Measurements from ENCODE around the gene PLEKHA6. TPM values are rescaled to one million over a fixed set of nuclear protein-coding genes. Genes with fewer than 3 reads are reported as not detected.

Gene PLEKHA6
- total RNA-seq, 2 experiments from 2014 or later, result 0.77 to 0.97 TPM

- H3K4me3 Mint-ChIP-seq, result no peak overlapping the region
Observed at GRCh38 chr1:204223129-204223860, 136.4 kb downstream of the PLEKHA6 start.

DNA sequence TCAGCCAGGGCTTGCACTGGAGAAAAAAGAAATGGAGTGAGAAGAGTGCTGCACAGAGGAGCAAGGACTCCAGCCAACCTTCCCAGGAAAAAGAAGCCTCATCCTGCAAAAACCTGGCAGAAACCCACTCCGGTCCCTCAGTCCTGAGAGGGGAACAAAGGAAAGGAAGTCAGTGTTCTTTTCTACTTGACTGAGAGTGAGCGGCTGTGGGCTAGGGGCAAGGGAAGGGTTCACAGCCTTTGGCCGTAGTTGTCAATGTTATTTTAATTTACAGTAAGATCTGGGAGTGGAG is 137.0 kb downstream of the PLEKHA6 start:
- H3K4me3 Mint-ChIP-seq, result no peak overlapping the region
- peaks cover 6% of the 10 kb centered on the region for H3K4me1 Mint-ChIP-seq
- DNase-seq (no peak), ATAC-seq (ENCODE audit: low read depth) (no peak)
- POLR2A ChIA-PET, result no interaction called here
- no peaks in the 10 kb centered on the region for H3K36me3 Mint-ChIP-seq
- H3K27me3 Mint-ChIP-seq, result no peaks in the 10 kb centered on the region
- H3K9me3 Mint-ChIP-seq, result no peaks in the 10 kb centered on the region
- H3K27ac Mint-ChIP-seq, result no peak overlapping the region

More at GRCh38 chr1:204223129-204223860, 136.4 kb downstream of the PLEKHA6 start:
- H3K36me3 Mint-ChIP-seq, result no peaks in the 10 kb centered on the region
- no peaks in the 10 kb centered on the region for H3K27me3 Mint-ChIP-seq
- H3K4me1 Mint-ChIP-seq, result peaks cover 6% of the 10 kb centered on the region
- H3K27ac Mint-ChIP-seq, result no peak overlapping the region
- POLR2A ChIA-PET, result no interaction called here
- DNase-seq, result no peak
- no peak for ATAC-seq (ENCODE audit: low read depth)
- H3K9me3 Mint-ChIP-seq, result no peaks in the 10 kb centered on the region

GRCh38 chr1:204222006-204222763 is 137.5 kb downstream of the PLEKHA6 start:
- H3K36me3 Mint-ChIP-seq, result no peaks in the 10 kb centered on the region
- no peak overlapping the region for H3K4me3 Mint-ChIP-seq
- ATAC-seq (ENCODE audit: low read depth), result no peak
- no peaks in the 10 kb centered on the region for H3K9me3 Mint-ChIP-seq
- H3K27ac Mint-ChIP-seq, result no peak overlapping the region
- no peaks in the 10 kb centered on the region for H3K27me3 Mint-ChIP-seq
- DNase-seq, result no peak
- POLR2A ChIA-PET, result no interaction called here
- H3K4me1 Mint-ChIP-seq, result peaks cover 6% of the 10 kb centered on the region

GRCh38 chr1:204221271-204221670 is 138.5 kb downstream of the PLEKHA6 start:
- Mint-ChIP-seq H3K27me3 (no peaks in the 10 kb centered on the region), H3K9me3 (no peaks in the 10 kb centered on the region), H3K36me3 (no peaks in the 10 kb centered on the region), H3K4me3 (no peak overlapping the region), H3K27ac (no peak overlapping the region), H3K4me1 (peaks cover 6% of the 10 kb centered on the region)
- ATAC-seq (ENCODE audit: low read depth), result no peak
- POLR2A ChIA-PET, result no interaction called here
- DNase-seq, result no peak

DNA sequence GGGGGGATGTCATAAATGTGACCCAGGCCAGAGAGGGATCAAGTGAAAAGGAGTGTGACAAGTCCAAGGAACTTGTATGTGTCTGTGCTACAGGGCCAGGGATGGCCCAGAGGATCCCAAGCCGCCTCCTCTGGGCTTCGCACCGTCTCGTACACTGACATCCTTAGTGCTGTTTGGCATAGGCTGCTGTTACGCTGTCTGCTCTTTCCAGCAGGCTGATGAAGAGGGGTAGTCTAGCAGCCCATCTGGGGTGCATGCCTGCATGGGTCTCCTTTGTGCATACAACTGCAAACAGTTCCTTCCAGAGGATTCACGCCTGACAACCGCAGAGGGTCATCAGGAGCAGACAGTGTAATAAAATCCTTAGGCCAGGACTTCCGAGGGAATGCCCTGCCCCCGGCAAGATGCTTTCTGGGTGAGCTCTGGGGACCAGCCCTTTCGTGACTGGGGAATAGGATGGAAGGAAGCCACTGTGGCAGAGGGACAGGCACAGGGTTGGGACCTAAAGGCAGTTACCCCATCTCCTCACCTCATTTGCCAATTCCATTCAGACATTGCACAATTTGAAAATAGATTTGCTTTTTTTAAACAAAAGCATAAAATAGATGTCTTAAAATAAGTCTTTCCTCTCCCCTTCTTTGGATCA is 139.6 kb downstream of the PLEKHA6 start:
- Mint-ChIP-seq H3K27ac (no peak overlapping the region), H3K4me1 (peaks cover 6% of the 10 kb centered on the region), H3K36me3 (no peaks in the 10 kb centered on the region), H3K4me3 (no peak overlapping the region), H3K9me3 (no peaks in the 10 kb centered on the region), H3K27me3 (no peaks in the 10 kb centered on the region)
- POLR2A ChIA-PET, result no interaction called here
- no peak for ATAC-seq (ENCODE audit: low read depth)
- no peak for DNase-seq

GRCh38 chr1:204218552-204218951 is 141.2 kb downstream of the PLEKHA6 start:
- ATAC-seq (ENCODE audit: low read depth), result peak; percentile 57

DNA sequence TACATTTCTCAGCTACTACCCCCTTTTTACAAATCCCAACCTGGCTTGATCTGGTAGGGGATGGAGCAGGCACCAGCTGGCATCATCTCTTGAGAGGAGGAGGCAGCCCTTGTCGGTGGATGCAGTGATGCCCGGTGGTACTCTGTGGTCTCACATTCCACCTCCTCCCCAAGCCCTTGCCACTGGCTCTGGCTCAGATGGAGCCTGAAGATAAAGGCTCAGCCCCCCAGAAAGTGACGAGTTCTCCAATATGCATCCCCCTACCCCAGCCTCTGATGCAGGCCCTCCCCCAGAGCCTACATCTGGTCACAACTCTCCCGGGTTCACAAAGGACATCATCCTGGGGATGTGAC is 142.1 kb downstream of the PLEKHA6 start:
- H3K27ac Mint-ChIP-seq, result no peak overlapping the region
- DNase-seq (no peak), ATAC-seq (ENCODE audit: low read depth) (no peak)
- peaks cover 10% of the 10 kb centered on the region for H3K4me1 Mint-ChIP-seq
- no peaks in the 10 kb centered on the region for H3K36me3 Mint-ChIP-seq
- no peak overlapping the region for H3K4me3 Mint-ChIP-seq
- no peaks in the 10 kb centered on the region for H3K9me3 Mint-ChIP-seq
- peaks cover 4% of the 10 kb centered on the region for H3K27me3 Mint-ChIP-seq
- POLR2A ChIA-PET, result no interaction called here

More at GRCh38 chr1:204218552-204218951, 141.2 kb downstream of the PLEKHA6 start:
- POLR2A ChIA-PET, result interaction anchor here (0.6 kb wide), 1 partner anchor 167 kb away, joined by 3 read pairs; no protein-coding TSS in a partner anchor
- H3K9me3 Mint-ChIP-seq, result no peaks in the 10 kb centered on the region
- peaks cover 4% of the 10 kb centered on the region for H3K27me3 Mint-ChIP-seq
- no peak for DNase-seq
- no peak overlapping the region for H3K4me3 Mint-ChIP-seq
- H3K27ac Mint-ChIP-seq, result no peak overlapping the region
- H3K36me3 Mint-ChIP-seq, result no peaks in the 10 kb centered on the region
- peaks cover 10% of the 10 kb centered on the region for H3K4me1 Mint-ChIP-seq

- H3K27me3 Mint-ChIP-seq, result peaks cover 4% of the 10 kb centered on the region
- POLR2A ChIA-PET, result no interaction called here
- no peak for DNase-seq
- no peaks in the 10 kb centered on the region for H3K9me3 Mint-ChIP-seq
- H3K4me3 Mint-ChIP-seq, result no peak overlapping the region
- ATAC-seq (ENCODE audit: low read depth), result no peak
- H3K36me3 Mint-ChIP-seq, result no peaks in the 10 kb centered on the region
- H3K27ac Mint-ChIP-seq, result no peak overlapping the region
- H3K4me1 Mint-ChIP-seq, result peaks cover 10% of the 10 kb centered on the region
Observed at GRCh38 chr1:204216880-204217647, 142.7 kb downstream of the PLEKHA6 start.

- H3K4me3 Mint-ChIP-seq, result no peak overlapping the region
- no peak for DNase-seq
- peaks cover 4% of the 10 kb centered on the region for H3K27me3 Mint-ChIP-seq
- POLR2A ChIA-PET, result no interaction called here
- no peaks in the 10 kb centered on the region for H3K9me3 Mint-ChIP-seq
- H3K36me3 Mint-ChIP-seq, result no peaks in the 10 kb centered on the region
- peaks cover 10% of the 10 kb centered on the region for H3K4me1 Mint-ChIP-seq
- no peak overlapping the region for H3K27ac Mint-ChIP-seq
- ATAC-seq (ENCODE audit: low read depth), result no peak
Observed at GRCh38 chr1:204216236-204216635, 143.5 kb downstream of the PLEKHA6 start.

DNA sequence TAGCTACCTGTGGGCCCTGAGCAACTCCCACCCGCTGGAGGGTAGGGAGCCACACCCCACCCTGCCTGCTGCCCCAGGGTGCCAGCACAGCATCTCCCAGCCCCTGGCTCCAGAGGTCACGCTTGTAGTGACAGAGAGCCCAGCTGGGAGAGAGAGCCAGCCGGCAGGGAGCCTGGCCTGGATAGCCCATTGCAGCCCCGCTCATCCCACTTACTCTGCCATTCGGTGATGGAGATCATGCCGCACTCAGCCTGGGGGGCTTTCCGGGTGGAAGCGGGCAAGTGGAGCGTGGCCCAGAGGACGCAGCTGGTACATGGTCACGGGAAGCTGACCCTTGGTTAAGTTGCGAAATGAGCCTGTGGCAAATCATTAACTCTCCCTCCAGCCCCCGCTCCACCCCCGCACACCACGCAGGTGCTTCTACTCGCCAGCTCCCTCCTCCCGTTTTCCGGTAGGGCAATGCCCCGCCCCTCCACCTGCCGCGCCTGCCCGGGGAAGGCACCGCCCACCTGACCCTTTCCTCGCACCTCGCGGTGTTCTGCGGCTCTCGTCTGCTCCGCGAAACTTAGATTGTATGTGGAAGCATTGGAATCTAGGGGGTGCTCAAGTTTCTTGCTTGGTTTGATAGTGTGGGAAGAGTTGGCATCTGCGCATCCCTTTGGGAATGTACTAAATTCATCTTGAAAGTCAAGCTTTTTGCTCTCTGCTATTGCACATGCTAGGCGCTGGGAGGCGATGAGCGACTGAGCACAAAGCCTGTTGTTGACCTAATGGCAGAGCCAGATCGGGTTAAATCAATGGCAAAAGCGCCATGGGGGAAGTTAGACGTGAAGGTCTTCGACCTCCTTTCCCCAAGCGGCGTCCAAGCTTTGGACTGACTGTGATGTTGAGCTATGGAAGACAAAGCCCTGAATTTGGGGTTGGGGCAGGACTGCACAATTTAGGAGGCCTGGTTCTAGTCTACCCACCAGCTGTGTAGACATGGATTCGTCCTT is 145.8 kb downstream of the PLEKHA6 start, which contains the start of gene GOLT1A:
GOLT1A (minus strand) TSS at position 321 of the 995 bp plus-strand sequence; CDS start at position 239, 82 bp downstream.
- Mint-ChIP-seq H3K36me3 (no peaks in the 10 kb centered on the region), H3K27ac (no peak within 1 kb of the TSS), H3K27me3 (peaks cover 4% of the 10 kb centered on the region), H3K4me1 (peaks cover 9% of the 10 kb centered on the region), H3K4me3 (peak within 1 kb of the TSS; percentile 32), H3K9me3 (no peaks in the 10 kb centered on the region)
- peak; percentile 64 for ATAC-seq (ENCODE audit: low read depth)
- POLR2A ChIA-PET, result no interaction called here
- peak; percentile 53 for DNase-seq

DNA sequence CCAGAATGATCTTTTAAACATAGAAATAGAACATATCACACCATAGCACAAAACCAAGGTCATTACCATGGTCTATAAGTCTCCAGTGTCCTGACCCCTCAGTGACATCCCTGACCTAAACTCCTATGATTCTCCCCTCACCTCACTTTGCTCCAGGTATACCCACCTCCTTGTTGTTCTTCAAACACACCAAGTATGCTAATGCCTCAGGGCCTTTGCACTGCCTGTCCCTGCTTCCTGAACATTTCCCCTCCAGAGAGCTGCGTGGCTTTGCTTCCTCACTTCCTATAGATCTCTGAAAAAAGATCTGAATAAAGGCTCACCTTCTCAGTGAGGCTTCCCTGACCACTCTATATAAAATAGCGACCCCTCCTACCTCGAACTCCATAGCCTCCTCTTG is 147.0 kb downstream of the PLEKHA6 start:
- ATAC-seq (ENCODE audit: low read depth) (no peak), DNase-seq (no peak)
- Mint-ChIP-seq H3K4me1 (peaks cover 4% of the 10 kb centered on the region), H3K27me3 (peaks cover 8% of the 10 kb centered on the region), H3K36me3 (no peaks in the 10 kb centered on the region), H3K27ac (no peak overlapping the region), H3K9me3 (no peaks in the 10 kb centered on the region), H3K4me3 (no peak overlapping the region)
- POLR2A ChIA-PET, result no interaction called here

GRCh38 chr1:204211046-204211445 is 148.7 kb downstream of the PLEKHA6 start:
- POLR2A ChIA-PET, result no interaction called here
- H3K4me1 Mint-ChIP-seq, result peaks cover 5% of the 10 kb centered on the region
- H3K9me3 Mint-ChIP-seq, result no peaks in the 10 kb centered on the region
- ATAC-seq (ENCODE audit: low read depth) (no peak), DNase-seq (no peak)
- H3K27ac Mint-ChIP-seq, result no peak overlapping the region
- no peaks in the 10 kb centered on the region for H3K36me3 Mint-ChIP-seq
- H3K27me3 Mint-ChIP-seq, result peaks cover 13% of the 10 kb centered on the region
- no peak overlapping the region for H3K4me3 Mint-ChIP-seq
